GM18517 (cell line): ENCODE data around the gene AKAP6.

Experiments
- ATAC-seq: cut with Tn5 transposase; IDR thresholded peaks from one replicate; pipeline ENCODE4 v1.9.1; 2021; ENCODE audit warnings: mild to moderate bottlenecking, moderate library complexity; ENCODE audit not compliant: unreplicated experiment

AKAP6 gene

GRCh38 chr14:32405856-32406255, 76.8 kb downstream of the AKAP6 start:
- no peak for ATAC-seq

- ATAC-seq = no peak
Measured at GRCh38 chr14:32407130-32407529, 78.0 kb downstream of the AKAP6 start.

- ATAC-seq = no peak
Measured at GRCh38 chr14:32408018-32408417, 78.9 kb downstream of the AKAP6 start.

GRCh38 chr14:32412103-32412502, 83.0 kb downstream of the AKAP6 start:
- ATAC-seq = no peak

- no peak for ATAC-seq
Measured at GRCh38 chr14:32412532-32412931, 83.4 kb downstream of the AKAP6 start.

GRCh38 chr14:32413967-32414640, 85.0 kb downstream of the AKAP6 start:
- no peak for ATAC-seq

GRCh38 chr14:32414808-32415255, 85.7 kb downstream of the AKAP6 start:
- no peak for ATAC-seq

- ATAC-seq = no peak
Measured at GRCh38 chr14:32417956-32418552, 89.0 kb downstream of the AKAP6 start.

- no peak for ATAC-seq
Measured at GRCh38 chr14:32419429-32419828, 90.3 kb downstream of the AKAP6 start.

GRCh38 chr14:32421781-32422180, 92.7 kb downstream of the AKAP6 start:
- no peak for ATAC-seq

GRCh38 chr14:32422440-32422839, 93.3 kb downstream of the AKAP6 start:
- no peak for ATAC-seq

GRCh38 chr14:32426028-32426427, 96.9 kb downstream of the AKAP6 start:
- no peak for ATAC-seq

GRCh38 chr14:32426586-32427388, 97.7 kb downstream of the AKAP6 start:
- ATAC-seq = no peak

- ATAC-seq = no peak
Measured at GRCh38 chr14:32427726-32428528, 98.8 kb downstream of the AKAP6 start.

GRCh38 chr14:32428875-32429274, 99.8 kb downstream of the AKAP6 start:
- ATAC-seq = no peak

GRCh38 chr14:32430326-32430725, 101.2 kb downstream of the AKAP6 start:
- ATAC-seq = no peak

GRCh38 chr14:32432813-32433538, 103.9 kb downstream of the AKAP6 start:
- ATAC-seq = no peak

GRCh38 chr14:32434180-32434579, 105.1 kb downstream of the AKAP6 start:
- no peak for ATAC-seq

- ATAC-seq = no peak
Measured at GRCh38 chr14:32434880-32435279, 105.8 kb downstream of the AKAP6 start.

- ATAC-seq = no peak
Measured at GRCh38 chr14:32435411-32435810, 106.3 kb downstream of the AKAP6 start.
